HG02970 (cell line): ENCODE results near the gene CNTN4.

ENCODE experiments used
- ATAC-seq: cut with Tn5 transposase; IDR thresholded peaks from one replicate; pipeline ENCODE4 v1.9.1; 2021; ENCODE audit warnings: mild to moderate bottlenecking, moderate library complexity, moderate number of reproducible peaks; ENCODE audit not compliant: unreplicated experiment, low FRiP score

The CNTN4 gene

GRCh38 chr3:2250783-2251182 is 152.1 kb downstream of the CNTN4 start:
- no peak for ATAC-seq

- no peak for ATAC-seq
Measured at GRCh38 chr3:2261747-2262146, 163.1 kb downstream of the CNTN4 start.

- no peak for ATAC-seq
Measured at GRCh38 chr3:2262204-2262603, 163.5 kb downstream of the CNTN4 start.

GRCh38 chr3:2266606-2267005 is 167.9 kb downstream of the CNTN4 start:
- no peak for ATAC-seq

- ATAC-seq: no peak
Measured at GRCh38 chr3:2268779-2269178, 170.1 kb downstream of the CNTN4 start.

- no peak for ATAC-seq
Measured at GRCh38 chr3:2274526-2274925, 175.9 kb downstream of the CNTN4 start.

GRCh38 chr3:2283818-2284217 is 185.2 kb downstream of the CNTN4 start:
- no peak for ATAC-seq

- no peak for ATAC-seq
Measured at GRCh38 chr3:2300938-2301337, 202.3 kb downstream of the CNTN4 start.

- no peak for ATAC-seq
Measured at GRCh38 chr3:2301361-2301760, 202.7 kb downstream of the CNTN4 start.

- no peak for ATAC-seq
Measured at GRCh38 chr3:2303566-2303965, 204.9 kb downstream of the CNTN4 start.

- ATAC-seq: no peak
Measured at GRCh38 chr3:2311022-2311421, 212.4 kb downstream of the CNTN4 start.

- no peak for ATAC-seq
Measured at GRCh38 chr3:2317521-2317920, 218.9 kb downstream of the CNTN4 start.

GRCh38 chr3:2334921-2335320 is 236.3 kb downstream of the CNTN4 start:
- no peak for ATAC-seq

GRCh38 chr3:2343031-2343682 is 244.5 kb downstream of the CNTN4 start:
- ATAC-seq: no peak

- no peak for ATAC-seq
Measured at GRCh38 chr3:2352134-2352762, 253.6 kb downstream of the CNTN4 start.

GRCh38 chr3:2354702-2355101 is 256.0 kb downstream of the CNTN4 start:
- ATAC-seq: no peak

GRCh38 chr3:2356298-2356950 is 257.8 kb downstream of the CNTN4 start:
- no peak for ATAC-seq

GRCh38 chr3:2360815-2361214 is 262.1 kb downstream of the CNTN4 start:
- ATAC-seq: no peak

GRCh38 chr3:2362122-2362521 is 263.5 kb downstream of the CNTN4 start:
- no peak for ATAC-seq

GRCh38 chr3:2363854-2364253 is 265.2 kb downstream of the CNTN4 start:
- ATAC-seq: no peak

- ATAC-seq: no peak
Measured at GRCh38 chr3:2370317-2370716, 271.7 kb downstream of the CNTN4 start.

- ATAC-seq: no peak
Measured at GRCh38 chr3:2372306-2372705, 273.6 kb downstream of the CNTN4 start.
